Measurements from ENCODE around the gene FPR2. TPM values are rescaled to one million over a fixed set of nuclear protein-coding genes. Genes with fewer than 3 reads are reported as not detected.
A peak's percentile ranks its signal among the peaks of the same experiment; 100 is the strongest.
"Not testable (repeated sequence)": the region's sequence is repeated elsewhere in the genome, so short reads cannot be mapped to it uniquely, and the experiment has no call there.

The FPR2 gene
- total RNA-seq, 2 experiments from 2014 or later: not detected

DNA sequence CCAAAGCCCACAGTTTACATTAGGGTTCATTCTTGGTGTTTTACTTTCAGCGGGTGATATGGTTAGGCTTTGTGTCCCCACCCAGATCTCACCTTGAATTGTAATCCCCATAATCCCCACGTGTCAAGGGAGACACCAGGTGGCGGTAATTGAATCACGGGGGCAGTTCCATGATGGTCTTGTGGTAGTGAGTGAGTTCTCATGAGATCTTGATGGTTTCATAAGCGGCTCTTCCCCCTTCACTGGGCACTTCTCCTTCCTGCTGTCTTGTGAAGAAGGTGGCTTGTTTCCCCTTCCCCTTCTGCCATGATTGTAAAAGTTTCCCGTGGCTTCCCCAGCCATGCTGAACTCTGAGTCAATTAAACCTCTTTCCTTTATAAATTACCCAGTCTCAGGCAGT, 12.0 kb downstream of the FPR2 start:
- Histone ChIP-seq H3K4me3 (ENCODE audit: low read length) (no peak overlapping the region), H3K9me3 (ENCODE audit: control insufficient read depth in 1 of 2, insufficient read depth in 1 of 2, low read length in 2 of 2) (no peaks in the 10 kb centered on the region), H3K4me1 (ENCODE audit: insufficient read depth, low read length) (no peaks in the 10 kb centered on the region), H3K36me3 (ENCODE audit: insufficient read depth, low read length) (no peaks in the 10 kb centered on the region), H3K27ac (ENCODE audit: low read depth in 1 of 2, low read length in 2 of 2) (no peak overlapping the region), H3K27me3 (ENCODE audit: control insufficient read depth in 1 of 2, insufficient read depth in 2 of 2, low read length in 2 of 2) (peaks cover 14 to 19% of the 10 kb centered on the region in 2 experiments)
- Mint-ChIP-seq H3K4me1 (ENCODE audit: low read depth) (no peaks in the 10 kb centered on the region), H3K4me3 (no peak overlapping the region), H3K27me3 (peaks cover 75% of the 10 kb centered on the region), H3K27ac (no peak overlapping the region), H3K9me3 (no peaks in the 10 kb centered on the region), H3K36me3 (ENCODE audit: low read depth) (no peaks in the 10 kb centered on the region)
- DNase-seq: peak in 2 of 14 experiments; percentile 33 to 52
- ChIA-PET CTCF (no interaction called here), POLR2A (no interaction called here)
- TF ChIP-seq, protein P1, sequence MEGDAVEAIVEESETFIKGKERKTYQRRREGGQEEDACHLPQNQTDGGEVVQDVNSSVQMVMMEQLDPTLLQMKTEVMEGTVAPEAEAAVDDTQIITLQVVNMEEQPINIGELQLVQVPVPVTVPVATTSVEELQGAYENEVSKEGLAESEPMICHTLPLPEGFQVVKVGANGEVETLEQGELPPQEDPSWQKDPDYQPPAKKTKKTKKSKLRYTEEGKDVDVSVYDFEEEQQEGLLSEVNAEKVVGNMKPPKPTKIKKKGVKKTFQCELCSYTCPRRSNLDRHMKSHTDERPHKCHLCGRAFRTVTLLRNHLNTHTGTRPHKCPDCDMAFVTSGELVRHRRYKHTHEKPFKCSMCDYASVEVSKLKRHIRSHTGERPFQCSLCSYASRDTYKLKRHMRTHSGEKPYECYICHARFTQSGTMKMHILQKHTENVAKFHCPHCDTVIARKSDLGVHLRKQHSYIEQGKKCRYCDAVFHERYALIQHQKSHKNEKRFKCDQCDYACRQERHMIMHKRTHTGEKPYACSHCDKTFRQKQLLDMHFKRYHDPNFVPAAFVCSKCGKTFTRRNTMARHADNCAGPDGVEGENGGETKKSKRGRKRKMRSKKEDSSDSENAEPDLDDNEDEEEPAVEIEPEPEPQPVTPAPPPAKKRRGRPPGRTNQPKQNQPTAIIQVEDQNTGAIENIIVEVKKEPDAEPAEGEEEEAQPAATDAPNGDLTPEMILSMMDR (IDR thresholded peaks at IDR 0.05): no peak
- no peak for ATAC-seq (ENCODE audit: poor library complexity)
- intact Hi-C loops (cut with DNase I, micrococcal nuclease): loop anchor here in 1 of 2 experiments (10.0 kb wide), 1 partner anchor 108 kb away; no protein-coding TSS in a partner anchor

DNA sequence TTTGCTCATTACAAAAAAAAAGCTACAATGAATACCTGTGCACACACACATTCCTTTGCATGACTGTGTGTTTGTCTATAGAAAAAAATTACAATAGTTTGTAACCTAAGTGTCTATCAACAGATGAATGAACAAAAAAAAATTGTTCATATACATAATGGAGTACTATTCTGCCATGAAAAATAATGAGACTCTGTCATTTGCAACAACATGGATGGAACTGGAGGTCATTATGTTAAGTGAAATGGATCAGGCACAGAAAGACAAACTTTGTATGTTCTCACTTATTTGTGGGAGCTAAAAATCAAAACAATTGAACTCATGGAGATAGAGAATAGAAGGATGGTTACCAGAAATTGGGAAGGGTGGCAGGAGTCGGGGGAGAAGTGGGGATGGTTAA, 15.6 kb downstream of the FPR2 start:
- CTCF ChIA-PET: interaction anchor here (2.2 kb wide), 1 partner anchor 303 kb away, joined by 6 read pairs; no protein-coding TSS in a partner anchor
- H3K27me3 ChIP-seq (ENCODE audit: control insufficient read depth in 1 of 2, insufficient read depth in 2 of 2, low read length in 2 of 2): peaks cover 9 to 18% of the 10 kb centered on the region in 2 experiments
- POLR2A ChIA-PET; H3K4me3 ChIP-seq (ENCODE audit: low read length); H3K27ac ChIP-seq (ENCODE audit: low read depth in 1 of 2, low read length in 2 of 2); H3K27ac Mint-ChIP-seq; H3K4me1 ChIP-seq (ENCODE audit: insufficient read depth, low read length); H3K4me3 Mint-ChIP-seq; H3K9me3 Mint-ChIP-seq; H3K9me3 ChIP-seq (ENCODE audit: control insufficient read depth in 1 of 2, insufficient read depth in 1 of 2, low read length in 2 of 2); ATAC-seq (ENCODE audit: poor library complexity); H3K36me3 ChIP-seq (ENCODE audit: insufficient read depth, low read length); DNase-seq; H3K36me3 Mint-ChIP-seq (ENCODE audit: low read depth); H3K4me1 Mint-ChIP-seq (ENCODE audit: low read depth): not testable (repeated sequence)
- H3K27me3 Mint-ChIP-seq: peaks cover 91% of the 10 kb centered on the region
- intact Hi-C loops (cut with DNase I, micrococcal nuclease): loop anchor here (2.0 to 10.0 kb wide), 2 partner anchors 112 to 438 kb away; no protein-coding TSS in a partner anchor

DNA sequence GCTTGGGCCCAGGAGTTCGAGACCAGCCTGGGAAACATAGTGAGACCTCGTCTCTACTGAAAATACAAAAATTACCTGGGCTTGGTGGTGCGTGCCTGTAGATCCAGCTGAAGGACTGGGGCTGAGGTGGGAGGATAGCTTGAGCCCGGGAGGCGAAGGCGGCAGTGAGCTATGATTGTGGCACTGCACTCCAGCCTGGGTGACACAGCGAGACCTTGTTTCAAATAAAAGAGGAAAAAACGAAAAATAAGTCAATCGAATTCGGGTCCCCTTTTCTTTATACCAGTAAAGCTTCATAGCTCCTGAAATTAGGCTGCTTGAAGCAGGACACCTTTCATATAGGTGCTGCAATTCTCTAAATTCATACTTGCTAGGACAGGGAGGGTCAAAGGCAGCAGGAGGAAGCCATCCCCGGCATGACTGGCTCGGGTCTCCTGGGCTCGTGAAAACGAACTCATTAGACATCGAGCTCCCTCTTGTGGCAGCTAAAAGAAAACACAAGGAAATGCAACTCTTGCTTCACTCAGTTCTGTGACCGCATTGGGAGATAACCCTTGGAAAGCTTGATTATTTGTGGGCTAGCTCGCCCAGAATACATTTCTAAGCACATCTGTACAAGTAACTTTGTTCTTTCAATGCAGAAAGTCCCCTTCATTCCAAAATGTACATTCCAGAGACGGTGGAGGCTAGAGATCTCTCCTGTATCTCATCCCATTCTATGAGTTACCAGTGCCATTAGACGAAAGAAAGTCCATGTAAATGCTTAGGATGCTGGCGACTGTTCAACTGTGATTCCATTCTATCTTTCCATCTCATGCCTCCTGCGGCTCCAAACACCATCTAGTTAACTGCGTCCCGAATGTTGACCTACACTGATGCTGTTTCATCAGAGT, 16.8 kb downstream of the FPR2 start:
- CTCF ChIA-PET: interaction anchor here (0.5 to 2.2 kb wide), 8 partner anchors 10 to 460 kb away, joined by 3 to 6 read pairs (median 3); no protein-coding TSS in a partner anchor
- TF ChIP-seq, protein P1 (IDR thresholded peaks at IDR 0.05): peak; percentile 66
- Histone ChIP-seq H3K27me3 (ENCODE audit: control insufficient read depth in 1 of 2, insufficient read depth in 2 of 2, low read length in 2 of 2) (peaks cover 5 to 9% of the 10 kb centered on the region in 2 experiments), H3K4me1 (ENCODE audit: insufficient read depth, low read length) (no peaks in the 10 kb centered on the region), H3K27ac (ENCODE audit: low read depth in 1 of 2, low read length in 2 of 2) (no peak overlapping the region), H3K36me3 (ENCODE audit: insufficient read depth, low read length) (no peaks in the 10 kb centered on the region), H3K9me3 (ENCODE audit: control insufficient read depth in 1 of 2, insufficient read depth in 1 of 2, low read length in 2 of 2) (no peaks in the 10 kb centered on the region), H3K4me3 (ENCODE audit: low read length) (no peak overlapping the region)
- H3K9me3 Mint-ChIP-seq: no peaks in the 10 kb centered on the region
- H3K27ac Mint-ChIP-seq: no peak overlapping the region
- no peaks in the 10 kb centered on the region for H3K36me3 Mint-ChIP-seq (ENCODE audit: low read depth)
- intact Hi-C loops (cut with DNase I, micrococcal nuclease): loop anchor here (1.0 to 10.0 kb wide), 4 partner anchors 113 to 439 kb away; no protein-coding TSS in a partner anchor
- no peaks in the 10 kb centered on the region for H3K4me1 Mint-ChIP-seq (ENCODE audit: low read depth)
- ATAC-seq (ENCODE audit: poor library complexity) (peak; percentile 48), DNase-seq (peak; percentile 4 to 83 (median 18))
- POLR2A ChIA-PET: interaction anchor here (1.3 kb wide), 1 partner anchor 384 kb away, joined by 3 read pairs; no protein-coding TSS in a partner anchor
- H3K27me3 Mint-ChIP-seq: peaks cover 87% of the 10 kb centered on the region
- no peak overlapping the region for H3K4me3 Mint-ChIP-seq
